Lung (tissue), 12 donors: ENCODE results near the gene ZNF600. TPM values are rescaled to one million over a fixed set of nuclear protein-coding genes. Genes with fewer than 3 reads are reported as not detected.
"Not testable (repeated sequence)": the region's sequence is repeated elsewhere in the genome, so short reads cannot be mapped to it uniquely, and the experiment has no call there.

Experiments
- ATAC-seq: fragments of 200-7000 bp; cut with Tn5 transposase; one replicate; pipeline ENCODE4 v1.9.1; 2020; ENCODE audit warnings: moderate number of reproducible peaks; ENCODE audit not compliant: insufficient read depth, low FRiP score
- DNase-seq, 3 donors: peaks; one replicate each; pipeline ENCODE4 v3.0.0-alpha.2; 2013 to 2017
- H3K27ac ChIP-seq, 2 donors: one replicate each; pipeline ENCODE4 v1.5.1; 2013; ENCODE audit warnings: mild to moderate bottlenecking in 2 of 2, moderate library complexity in 2 of 2, control low read depth in 1 of 2, inconsistent platforms in 1 of 2, low read depth in 1 of 2, low read length in 1 of 2
- H3K27me3 ChIP-seq, 3 donors: one replicate each; pipeline ENCODE4 v1.5.1; 2013; ENCODE audit warnings: low read length in 2 of 3; ENCODE audit not compliant: control insufficient read depth in 3 of 3, insufficient read depth in 3 of 3
- H3K36me3 ChIP-seq, 4 donors: one replicate each; pipeline ENCODE4 v1.5.1; 2013; ENCODE audit warnings: low read length in 4 of 4, mild to moderate bottlenecking in 1 of 4, moderate library complexity in 1 of 4; ENCODE audit not compliant: control insufficient read depth in 4 of 4, insufficient read depth in 4 of 4
- H3K4me1 ChIP-seq, 5 donors: one replicate each; pipeline ENCODE4 v1.5.1; 2013; ENCODE audit warnings: low read length in 5 of 5, mild to moderate bottlenecking in 2 of 5, moderate library complexity in 1 of 5; ENCODE audit not compliant: control insufficient read depth in 5 of 5, insufficient read depth in 5 of 5
- H3K4me3 ChIP-seq: one replicate; pipeline ENCODE4 v1.5.1; 2013; ENCODE audit warnings: mild to moderate bottlenecking, control low read depth, moderate library complexity
- H3K9ac ChIP-seq, 2 donors: one replicate each; pipeline ENCODE4 v1.5.1; 2013; ENCODE audit warnings: low read length in 2 of 2, control low read depth in 1 of 2; ENCODE audit not compliant: insufficient read depth in 1 of 2
- H3K9me3 ChIP-seq, 4 donors: one replicate each; pipeline ENCODE4 v1.5.1; 2013; ENCODE audit warnings: low read length in 3 of 4, mild to moderate bottlenecking in 1 of 4, moderate library complexity in 1 of 4; ENCODE audit not compliant: control insufficient read depth in 4 of 4, insufficient read depth in 3 of 4
- CTCF ChIP-seq: IDR thresholded peaks from 2 replicates; pipeline ENCODE4 v1.5.1; 2012; ENCODE audit warnings: mild to moderate bottlenecking; ENCODE audit errors: control extremely low read depth, extremely low read depth
- WGBS, 2 donors: extraction: QIAGEN DNeasy Blood & Tissue Kit; methylation state at CpG; one replicate each; pipeline ENCODE4 v1.1.7; 2013; 5-methylcytosine and 5-hydroxymethylcytosine counted together
- polyA plus RNA-seq, 2 donors: library from polyadenylated mRNA; stranded (reverse); fragments of 200-250 nt; gene quantifications; one replicate each; pipeline ENCODE4 v1.2.1, GENCODE V29; 2013
- total RNA-seq, 2 donors: library from RNA; depleted of rRNA in 1 of 2; stranded (reverse); fragments of >200 nt in 1 of 2; gene quantifications; one replicate each; pipeline ENCODE4 v1.2.1, GENCODE V29; 2014 to 2021
- donor health status: control.
- donor health status: control.
- donor health status: Bipolar disorder and iron deficiency.
- donor health status: healthy.
- donor health status: DM: yes; HTN: yes; CAD: no.

Gene ZNF600
- total and polyA plus RNA-seq, 4 donors: 3.5 to 14.8 (median 10.8) TPM

- Histone ChIP-seq H3K4me1 (no peaks in the 10 kb centered on the region), H3K27ac (no peak overlapping the region), H3K9me3 (peaks cover 0 to 19% (median 0%) of the 10 kb centered on the region in 4 donors), H3K27me3 (no peaks in the 10 kb centered on the region), H3K9ac (no peak overlapping the region), H3K4me3 (no peak overlapping the region), H3K36me3 (peaks cover 4 to 22% (median 9%) of the 10 kb centered on the region in 4 donors)
- 86 to 98% methylated on average over 7 of the region's 7 CpGs for WGBS, 2 donors
- no peak for DNase-seq
- ATAC-seq: no peak
- no peak for TF ChIP-seq CTCF
Observed at GRCh38 chr19:52722062-52723003, 64.3 kb downstream of the ZNF600 start.

- not testable (repeated sequence) for H3K27me3 ChIP-seq, H3K9ac ChIP-seq, ATAC-seq, H3K27ac ChIP-seq, DNase-seq, H3K4me3 ChIP-seq, H3K4me1 ChIP-seq
- H3K9me3 ChIP-seq: peaks cover 0 to 13% (median 0%) of the 10 kb centered on the region in 4 donors
- H3K36me3 ChIP-seq: peaks cover 3 to 17% (median 7%) of the 10 kb centered on the region in 4 donors
- 98% methylated on average over 18 to 21 of the region's 21 CpGs for WGBS, 2 donors
Observed at GRCh38 chr19:52720541-52720940, 66.0 kb downstream of the ZNF600 start.

- Histone ChIP-seq H3K4me1 (no peaks in the 10 kb centered on the region), H3K36me3 (peaks cover 5 to 20% (median 9%) of the 10 kb centered on the region in 4 donors), H3K9me3 (peaks cover 0 to 14% (median 0%) of the 10 kb centered on the region in 4 donors), H3K4me3 (no peak overlapping the region), H3K27me3 (no peaks in the 10 kb centered on the region), H3K9ac (no peak overlapping the region), H3K27ac (no peak overlapping the region)
- WGBS, 2 donors: 80 to 100% methylated on average over 1 of the region's 1 CpG
- no peak for TF ChIP-seq CTCF
- ATAC-seq (no peak), DNase-seq (no peak)
Observed at GRCh38 chr19:52716522-52716921, 70.1 kb downstream of the ZNF600 start.

- not testable (repeated sequence) for DNase-seq, H3K27ac ChIP-seq, H3K9ac ChIP-seq, H3K4me1 ChIP-seq, H3K4me3 ChIP-seq, ATAC-seq, H3K27me3 ChIP-seq
- WGBS, 2 donors: 34 to 40% methylated on average over 4 of the region's 4 CpGs
- Histone ChIP-seq H3K36me3 (peaks cover 5 to 21% (median 9%) of the 10 kb centered on the region in 4 donors), H3K9me3 (peaks cover 0 to 13% (median 0%) of the 10 kb centered on the region in 4 donors)
Observed at GRCh38 chr19:52715902-52716301, 70.7 kb downstream of the ZNF600 start.

- H3K4me1 ChIP-seq, H3K27me3 ChIP-seq, H3K9ac ChIP-seq, H3K9me3 ChIP-seq, ATAC-seq, H3K4me3 ChIP-seq, H3K27ac ChIP-seq, DNase-seq: not testable (repeated sequence)
- peaks cover 0 to 18% (median 7%) of the 10 kb centered on the region in 4 donors for H3K36me3 ChIP-seq
- 92 to 97% methylated on average over 5 of the region's 5 CpGs for WGBS, 2 donors
Observed at GRCh38 chr19:52715330-52715729, 71.3 kb downstream of the ZNF600 start.
